H1 (cell line): ENCODE data around the gene RAB35. TPM values are rescaled to one million over a fixed set of nuclear protein-coding genes. Genes with fewer than 3 reads are reported as not detected.

Source experiments
- BRCA1 ChIP-seq: IDR thresholded peaks from 2 replicates; pipeline ENCODE4 v1.6.1; 2012; ENCODE audit warnings: low read depth, low read length, improper control_type of control experiment
- SAP30 ChIP-seq: fragments of 300-600 bp; sonication (generic); IDR thresholded peaks from 2 replicates; pipeline ENCODE4 v1.7.1; 2012; ENCODE audit warnings: low read length, moderate library complexity, mild to moderate bottlenecking, inconsistent platforms; ENCODE audit not compliant: insufficient read depth, insufficient replicate concordance
- TBP ChIP-seq: IDR thresholded peaks from 2 replicates; pipeline ENCODE4 v1.6.1; 2011; ENCODE audit warnings: low read depth, low read length, improper control_type of control experiment
- polyA plus RNA-seq, 7 experiments: library from polyadenylated mRNA; depleted of rRNA in 3 of 7; stranded (reverse) in 5 of 7; unstranded in 2 of 7; fragments of >200 nt in 5 of 7; fragments of 200-250 nt in 2 of 7; gene quantifications; 1 replicate in 5 of 7; 2 replicates in 1 of 7; 4 replicates in 1 of 7; pipeline versions ENCODE4 v1.2.1 to v1.2.3, GENCODE V29; 2011 to 2013; ENCODE audit warnings: missing spikeins in 2 of 7, mixed read lengths in 2 of 7
- total RNA-seq: library from RNA; stranded (reverse); fragmentation: NEBNext Ultra II Directional; extraction: Animal tissue kit (Norgen Biotek cat#: 25700); gene quantifications from 2 replicates; pipeline ENCODE4 v1.2.1, GENCODE V29; 2021

RAB35 gene
- total and polyA plus RNA-seq, 2 of the 8 experiments (the other 6 are each of a cell fraction or from before 2014, with no cell fraction given), result 33.4 to 39.0 TPM

- TF ChIP-seq SAP30 (no peak), BRCA1 (no peak), TBP (no peak)
These were observed 34.9 kb downstream of the RAB35 start (continued) for GRCh38 chr12:120081641-120082040.
